Activated CD4-positive, alpha-beta T cell treated with anti-CD3 and anti-CD28 coated beads, Interleukin-2, amount 10 ng/mL, durations not matched to agents 7 days and 5 days (primary cell): ENCODE results near the gene BPIFB2. TPM values are rescaled to one million over a fixed set of nuclear protein-coding genes. Genes with fewer than 3 reads are reported as not detected.

ENCODE experiments used
- CTCF ChIA-PET: fragments of 350-600 bp; sonication (Branson Sonifier 250); formaldehyde crosslinking; loops from one replicate; lab custom pipeline; 2021; ENCODE audit warnings: antibody characterized with exemption; lab: Charles Lee
- POLR2A ChIA-PET: fragments of 350-600 bp; sonication (Branson Sonifier 250); formaldehyde crosslinking; loops from one replicate; lab custom pipeline; 2021; ENCODE audit warnings: antibody characterized with exemption; lab: Charles Lee
- DNase-seq: peaks from one replicate; pipeline ENCODE4 v3.0.0-alpha.2; 2020
- H3K27ac Mint-ChIP-seq: one replicate; pipeline ENCODE4 v1.8.0; 2021; ENCODE audit warnings: mild to moderate bottlenecking, moderate library complexity, mixed read lengths
- H3K27me3 Mint-ChIP-seq: one replicate; pipeline ENCODE4 v1.8.0; 2021; ENCODE audit warnings: mixed read lengths
- H3K36me3 Mint-ChIP-seq: one replicate; pipeline ENCODE4 v1.8.0; 2021; ENCODE audit warnings: low read depth, mixed read lengths
- H3K4me1 Mint-ChIP-seq: one replicate; pipeline ENCODE4 v1.8.0; 2021; ENCODE audit warnings: mixed read lengths
- H3K4me3 Mint-ChIP-seq: one replicate; pipeline ENCODE4 v1.8.0; 2021; ENCODE audit warnings: mild to moderate bottlenecking, moderate library complexity, mixed read lengths
- H3K9me3 Mint-ChIP-seq: one replicate; pipeline ENCODE4 v1.8.0; 2021; ENCODE audit warnings: mixed read lengths
- total RNA-seq, 2 experiments: library from RNA; stranded (reverse); gene quantifications; one replicate each; pipeline ENCODE4 v1.2.3, GENCODE V29; 2021

BPIFB2 gene
- total RNA-seq, 2 experiments from 2014 or later, result not detected

- Mint-ChIP-seq H3K36me3 (no peaks in the 10 kb centered on the region), H3K4me1 (no peaks in the 10 kb centered on the region)
- CTCF ChIA-PET, result no interaction called here
These were observed 18.7 kb downstream of the BPIFB2 start for GRCh38 chr20:33026072-33026778.

GRCh38 chr20:33026779-33027759 is 19.6 kb downstream of the BPIFB2 start:
- H3K27ac Mint-ChIP-seq, result no peak overlapping the region
- POLR2A ChIA-PET, result no interaction called here
- H3K27me3 Mint-ChIP-seq, result no peaks in the 10 kb centered on the region
- H3K9me3 Mint-ChIP-seq, result no peaks in the 10 kb centered on the region
- H3K4me3 Mint-ChIP-seq, result no peak overlapping the region
- DNase-seq, result no peak
- CTCF ChIA-PET, result interaction anchor here (1.0 kb wide), 1 partner anchor 121 kb away, joined by 3 read pairs; no protein-coding TSS in a partner anchor
- H3K4me1 Mint-ChIP-seq, result no peaks in the 10 kb centered on the region
- H3K36me3 Mint-ChIP-seq, result no peaks in the 10 kb centered on the region

More at GRCh38 chr20:33026072-33026778, 18.7 kb downstream of the BPIFB2 start:
- POLR2A ChIA-PET, result no interaction called here
- Mint-ChIP-seq H3K27ac (no peak overlapping the region), H3K27me3 (no peaks in the 10 kb centered on the region), H3K9me3 (no peaks in the 10 kb centered on the region), H3K4me3 (no peak overlapping the region)
- DNase-seq, result no peak

- CTCF ChIA-PET, result interaction anchor here (1.0 to 1.9 kb wide), 2 partner anchors 23 to 122 kb away, joined by 3 to 7 read pairs; partner anchors contain the start of gene SUN5
These were observed 20.6 kb downstream of the BPIFB2 start for GRCh38 chr20:33027769-33028751.

DNA sequence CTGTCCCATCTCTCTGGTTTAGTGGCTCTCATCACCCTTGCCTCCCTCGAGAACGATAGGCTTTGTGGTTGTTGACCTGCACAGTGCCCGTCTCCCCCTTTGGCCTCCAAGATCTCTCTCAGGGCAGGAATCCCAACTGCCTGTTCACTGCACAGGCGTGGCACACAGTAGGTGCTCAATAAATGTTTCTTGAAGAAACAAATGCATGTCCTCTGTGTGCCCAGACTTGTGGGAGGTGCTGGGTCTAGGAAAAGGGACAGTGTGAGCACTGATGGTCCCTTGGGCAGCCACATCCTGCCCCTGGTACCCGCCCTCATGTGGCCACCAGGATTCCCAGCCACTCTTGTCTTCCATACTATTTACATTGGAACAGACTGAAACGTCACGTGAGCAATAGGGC is 21.4 kb downstream of the BPIFB2 start:
- Mint-ChIP-seq H3K9me3 (no peaks in the 10 kb centered on the region), H3K4me3 (no peak overlapping the region), H3K27ac (no peak overlapping the region), H3K36me3 (no peaks in the 10 kb centered on the region), H3K4me1 (no peaks in the 10 kb centered on the region), H3K27me3 (no peaks in the 10 kb centered on the region)
- no peak for DNase-seq
- CTCF ChIA-PET, result interaction anchor here (1.9 kb wide), 1 partner anchor 24 kb away, joined by 7 read pairs; the partner anchor contains the start of gene SUN5
- POLR2A ChIA-PET, result no interaction called here

More at GRCh38 chr20:33027769-33028751, 20.6 kb downstream of the BPIFB2 start:
- POLR2A ChIA-PET, result no interaction called here
- no peak for DNase-seq
- Mint-ChIP-seq H3K4me1 (no peaks in the 10 kb centered on the region), H3K9me3 (no peaks in the 10 kb centered on the region), H3K4me3 (no peak overlapping the region), H3K27ac (no peak overlapping the region), H3K27me3 (no peaks in the 10 kb centered on the region), H3K36me3 (no peaks in the 10 kb centered on the region)

DNA sequence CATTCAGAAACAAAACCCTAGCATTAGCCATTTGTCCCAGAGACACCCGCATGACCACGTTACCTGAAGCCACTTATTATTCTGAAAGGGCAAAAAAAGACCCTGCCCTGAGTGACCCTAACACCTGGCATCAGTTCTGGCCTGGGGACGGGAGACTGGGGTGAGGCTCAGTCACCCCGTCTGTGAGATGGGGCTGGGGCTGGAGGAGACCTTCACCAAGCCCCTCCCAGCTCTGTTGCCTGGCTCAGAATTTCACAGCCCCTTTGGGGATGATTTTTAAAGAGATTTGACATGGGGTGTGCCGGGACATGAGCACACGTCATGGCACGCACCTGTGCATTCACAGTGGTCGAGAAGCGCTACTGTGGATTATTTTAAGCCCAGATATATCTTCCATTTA is 22.6 kb downstream of the BPIFB2 start:
- Mint-ChIP-seq H3K4me1 (no peaks in the 10 kb centered on the region), H3K27me3 (no peaks in the 10 kb centered on the region), H3K27ac (no peak overlapping the region), H3K9me3 (no peaks in the 10 kb centered on the region), H3K4me3 (no peak overlapping the region), H3K36me3 (no peaks in the 10 kb centered on the region)
- ChIA-PET POLR2A (no interaction called here), CTCF (no interaction called here)
- DNase-seq, result no peak

DNA sequence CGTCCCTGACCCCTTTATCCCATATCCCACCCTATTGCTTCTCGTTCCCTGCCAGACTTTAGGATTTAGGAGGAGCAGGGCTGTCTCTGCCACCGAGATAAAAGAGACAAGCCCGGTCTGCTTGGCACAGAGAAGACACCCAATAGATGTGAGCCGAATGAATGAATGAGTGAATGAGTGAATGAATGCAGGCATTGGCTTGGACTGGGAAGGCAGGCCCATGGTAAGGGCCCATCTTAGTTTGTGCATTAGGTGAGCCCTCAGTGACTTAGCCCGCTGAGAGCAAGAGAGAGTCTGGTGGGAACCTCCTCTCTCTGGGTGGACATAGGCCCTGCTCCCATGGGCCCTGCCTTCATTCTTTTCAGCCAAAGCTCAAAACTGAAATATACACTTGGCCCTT is 23.1 kb downstream of the BPIFB2 start:
- CTCF ChIA-PET, result no interaction called here

DNA sequence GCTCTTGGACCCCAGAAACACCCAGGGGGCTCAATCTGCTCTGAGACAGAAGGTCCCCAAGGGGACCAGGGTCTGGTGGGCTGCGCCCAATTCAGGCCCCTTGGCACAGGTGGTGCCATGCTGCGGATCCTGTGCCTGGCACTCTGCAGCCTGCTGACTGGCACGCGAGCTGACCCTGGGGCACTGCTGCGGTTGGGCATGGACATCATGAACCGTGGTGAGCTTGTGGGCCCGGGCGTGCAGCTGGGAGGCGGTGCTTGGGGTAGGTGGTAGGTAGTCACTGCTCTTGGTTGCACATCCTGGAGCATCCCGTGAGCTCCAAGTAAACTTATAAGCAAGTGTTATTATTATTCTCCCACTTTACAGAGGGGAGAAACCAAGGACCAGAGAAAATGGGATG is 24.0 kb downstream of the BPIFB2 start, which contains the start of gene BPIFB6:
BPIFB6 (plus strand) TSS at position 118 of the 400 bp plus-strand sequence; CDS start at position 118, 0 bp downstream.
- Mint-ChIP-seq H3K4me1 (no peaks in the 10 kb centered on the region), H3K4me3 (no peak within 1 kb of the TSS), H3K36me3 (no peaks in the 10 kb centered on the region), H3K27me3 (no peaks in the 10 kb centered on the region), H3K27ac (no peak within 1 kb of the TSS), H3K9me3 (no peaks in the 10 kb centered on the region)
- ChIA-PET POLR2A (no interaction called here), CTCF (no interaction called here)
- DNase-seq, result no peak

More for the DNA sequence above, 23.1 kb downstream of the BPIFB2 start:
- no peaks in the 10 kb centered on the region for H3K27me3 Mint-ChIP-seq
- H3K4me1 Mint-ChIP-seq, result no peaks in the 10 kb centered on the region
- DNase-seq, result no peak
- no peak overlapping the region for H3K4me3 Mint-ChIP-seq
- H3K9me3 Mint-ChIP-seq, result no peaks in the 10 kb centered on the region
- no peak overlapping the region for H3K27ac Mint-ChIP-seq
- H3K36me3 Mint-ChIP-seq, result no peaks in the 10 kb centered on the region
- POLR2A ChIA-PET, result no interaction called here

DNA sequence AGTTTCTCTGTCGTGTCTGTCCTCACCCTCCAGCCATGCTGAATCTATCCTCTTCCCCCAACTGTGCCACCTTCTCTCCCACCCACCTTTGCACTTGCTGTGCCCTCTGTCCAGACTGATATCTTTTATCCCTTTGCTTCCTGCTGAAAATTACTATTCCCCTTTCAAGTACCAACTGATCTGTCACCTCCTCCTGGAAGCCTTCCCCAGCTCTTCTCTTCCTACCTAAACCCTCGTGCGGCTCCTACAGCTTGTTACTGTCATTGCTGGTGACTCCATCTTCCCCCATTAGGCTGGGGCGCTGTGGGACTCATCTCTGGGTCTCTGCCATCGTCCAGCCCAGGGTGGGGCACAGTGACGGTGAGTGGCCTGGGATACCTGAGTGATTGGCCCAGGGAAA is 25.1 kb downstream of the BPIFB2 start:
- Mint-ChIP-seq H3K4me1 (no peaks in the 10 kb centered on the region), H3K4me3 (no peak overlapping the region), H3K27me3 (no peaks in the 10 kb centered on the region), H3K9me3 (no peaks in the 10 kb centered on the region), H3K27ac (no peak overlapping the region), H3K36me3 (no peaks in the 10 kb centered on the region)
- CTCF ChIA-PET, result interaction anchor here (1.4 kb wide), 1 partner anchor 9 kb away, joined by 4 read pairs; no protein-coding TSS in a partner anchor
- no peak for DNase-seq
- POLR2A ChIA-PET, result no interaction called here

DNA sequence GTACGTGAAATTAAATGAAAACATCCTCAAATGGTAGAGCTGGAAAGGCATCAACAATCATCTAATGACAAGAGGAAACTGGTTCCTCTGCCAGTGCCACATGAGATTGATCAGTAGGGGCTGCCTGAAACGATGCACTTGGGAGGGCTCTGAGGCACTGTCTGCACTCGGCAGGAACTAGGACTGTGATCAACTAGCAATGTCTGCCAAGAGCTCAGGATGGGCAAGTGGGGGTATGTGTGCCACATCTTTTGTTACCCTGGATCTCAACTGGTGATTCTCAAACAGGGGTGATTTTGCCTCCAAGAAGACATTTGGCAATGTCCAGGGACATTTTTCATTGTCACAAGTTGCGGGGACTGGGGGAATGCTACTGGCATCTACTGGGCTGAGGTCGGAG is 25.9 kb downstream of the BPIFB2 start:
- ChIA-PET CTCF (interaction anchor here (1.4 kb wide), 1 partner anchor 10 kb away, joined by 4 read pairs; no protein-coding TSS in a partner anchor), POLR2A (no interaction called here)
- Mint-ChIP-seq H3K4me3 (no peak overlapping the region), H3K4me1 (no peaks in the 10 kb centered on the region), H3K27me3 (no peaks in the 10 kb centered on the region), H3K36me3 (no peaks in the 10 kb centered on the region), H3K9me3 (no peaks in the 10 kb centered on the region), H3K27ac (no peak overlapping the region)
- no peak for DNase-seq

- H3K9me3 Mint-ChIP-seq, result no peaks in the 10 kb centered on the region
- POLR2A ChIA-PET, result no interaction called here
- CTCF ChIA-PET, result no interaction called here
These were observed 26.6 kb downstream of the BPIFB2 start for GRCh38 chr20:33034115-33034514.

GRCh38 chr20:33034901-33035492 is 27.5 kb downstream of the BPIFB2 start:
- ChIA-PET CTCF (no interaction called here), POLR2A (no interaction called here)
- Mint-ChIP-seq H3K4me1 (no peaks in the 10 kb centered on the region), H3K27ac (no peak overlapping the region), H3K36me3 (no peaks in the 10 kb centered on the region), H3K9me3 (no peaks in the 10 kb centered on the region), H3K4me3 (no peak overlapping the region), H3K27me3 (no peaks in the 10 kb centered on the region)
- no peak for DNase-seq

More at GRCh38 chr20:33034115-33034514, 26.6 kb downstream of the BPIFB2 start:
- no peak for DNase-seq
- H3K27ac Mint-ChIP-seq, result no peak overlapping the region
- H3K36me3 Mint-ChIP-seq, result no peaks in the 10 kb centered on the region
- H3K27me3 Mint-ChIP-seq, result no peaks in the 10 kb centered on the region
- no peak overlapping the region for H3K4me3 Mint-ChIP-seq
- H3K4me1 Mint-ChIP-seq, result no peaks in the 10 kb centered on the region
